ENCODE measurements around the gene CORO7.

The CORO7 gene

DNA sequence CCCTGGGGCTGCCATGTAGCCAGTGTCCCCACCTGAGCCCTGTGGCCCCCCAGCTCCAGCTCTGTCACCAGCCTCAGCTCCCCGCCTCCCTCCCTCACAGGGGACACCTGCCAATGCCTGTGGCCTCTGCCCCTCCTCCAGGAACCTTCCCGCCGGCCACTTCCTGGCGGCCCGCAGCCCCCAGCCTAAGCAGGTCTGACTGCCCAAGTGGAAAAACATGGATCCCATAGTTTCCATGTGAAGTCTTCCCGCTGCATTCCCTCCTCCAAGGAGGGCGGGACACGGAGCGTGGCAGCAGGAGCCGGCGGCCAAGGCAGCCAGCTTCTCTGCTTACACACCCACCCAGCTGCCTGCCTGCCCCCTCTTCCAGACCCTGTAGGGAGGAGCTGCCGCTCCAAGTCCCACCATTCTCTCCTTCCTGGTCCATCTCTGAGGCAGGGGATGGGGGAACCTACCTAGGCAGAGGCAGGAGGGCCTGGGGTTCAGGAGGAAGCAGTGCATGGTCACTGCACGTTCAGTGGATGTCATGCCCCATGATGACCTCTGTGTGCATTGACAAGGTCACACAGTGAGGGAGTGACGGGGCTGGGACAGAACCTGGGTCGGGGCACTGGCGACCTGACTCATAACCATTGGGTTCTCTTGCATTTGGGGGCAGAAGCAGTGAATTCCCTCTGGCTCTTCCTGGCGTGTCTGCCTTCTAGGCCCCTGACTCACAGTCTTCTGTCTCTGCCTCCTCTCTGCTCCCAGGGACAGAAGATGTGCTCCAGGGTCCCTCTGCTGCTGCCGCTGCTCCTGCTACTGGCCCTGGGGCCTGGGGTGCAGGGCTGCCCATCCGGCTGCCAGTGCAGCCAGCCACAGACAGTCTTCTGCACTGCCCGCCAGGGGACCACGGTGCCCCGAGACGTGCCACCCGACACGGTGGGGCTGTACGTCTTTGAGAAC lies 36.0 kb downstream of the CORO7 start:
- no peaks in the 10 kb centered on the region for H3K27me3 ChIP-seq (replicated peaks; ENCODE audit: control insufficient read depth, insufficient read depth, low read length)
- H3K36me3 ChIP-seq (ENCODE audit: control insufficient read depth, insufficient read depth, low read length, severe bottlenecking) = peaks cover 40% of the 10 kb centered on the region
- DNase-seq (ENCODE audit: low read depth) = no peak
- H3K4me3 ChIP-seq (ENCODE audit: low read length) = no peak overlapping the region
- H3K9ac ChIP-seq (ENCODE audit: low read length) = no peak overlapping the region
- peaks cover 46% of the 10 kb centered on the region for H3K4me1 ChIP-seq (ENCODE audit: control insufficient read depth, insufficient read depth, low read length)
- no peaks in the 10 kb centered on the region for H3K9me3 ChIP-seq (ENCODE audit: control insufficient read depth, low read length)

- DNase-seq (ENCODE audit: low read depth) = no peak
- peak overlapping the region; percentile 76 for H3K9ac ChIP-seq (ENCODE audit: low read length)
- no peak overlapping the region for H3K4me3 ChIP-seq (ENCODE audit: low read length)
- no peaks in the 10 kb centered on the region for H3K27me3 ChIP-seq (replicated peaks; ENCODE audit: control insufficient read depth, insufficient read depth, low read length)
- H3K9me3 ChIP-seq (ENCODE audit: control insufficient read depth, low read length) = no peaks in the 10 kb centered on the region
- H3K4me1 ChIP-seq (ENCODE audit: control insufficient read depth, insufficient read depth, low read length) = peaks cover 48% of the 10 kb centered on the region
- peaks cover 40% of the 10 kb centered on the region for H3K36me3 ChIP-seq (ENCODE audit: control insufficient read depth, insufficient read depth, low read length, severe bottlenecking)
These were observed 37.3 kb downstream of the CORO7 start for GRCh38 chr16:4378999-4379690.

DNA sequence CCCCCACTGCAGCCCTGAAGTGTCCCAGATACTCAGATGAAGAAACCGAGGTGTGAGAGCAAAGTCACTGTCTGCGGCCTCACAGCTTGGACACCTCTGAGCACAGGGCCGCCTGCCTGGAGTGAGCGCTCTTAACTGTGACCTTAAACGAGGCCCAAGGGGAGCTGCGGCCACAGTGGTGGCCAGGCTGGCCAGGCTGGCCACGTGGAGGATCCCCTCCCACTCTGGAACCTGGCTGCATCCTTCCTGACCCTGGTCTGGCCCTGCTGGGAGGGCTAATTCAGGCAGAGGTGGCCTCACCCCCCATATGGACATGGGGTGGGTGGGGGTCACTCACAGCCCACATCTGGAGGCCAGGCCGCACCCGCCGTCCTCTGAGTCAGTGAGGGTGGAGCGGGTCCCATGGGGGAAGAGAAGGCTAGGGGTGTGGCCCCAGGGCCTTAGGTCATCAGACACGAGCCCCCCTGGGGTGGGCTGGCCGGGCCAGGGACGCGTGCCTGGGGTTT lies 38.2 kb downstream of the CORO7 start:
- Histone ChIP-seq H3K9me3 (ENCODE audit: control insufficient read depth, low read length) (no peaks in the 10 kb centered on the region), H3K4me1 (ENCODE audit: control insufficient read depth, insufficient read depth, low read length) (peaks cover 47% of the 10 kb centered on the region), H3K27me3 (replicated peaks; ENCODE audit: control insufficient read depth, insufficient read depth, low read length) (no peaks in the 10 kb centered on the region), H3K36me3 (ENCODE audit: control insufficient read depth, insufficient read depth, low read length, severe bottlenecking) (peaks cover 33% of the 10 kb centered on the region), H3K4me3 (ENCODE audit: low read length) (peak overlapping the region; percentile 48), H3K9ac (ENCODE audit: low read length) (peak overlapping the region; percentile 76)
- DNase-seq (ENCODE audit: low read depth) = no peak

- H3K27me3 ChIP-seq (replicated peaks; ENCODE audit: control insufficient read depth, insufficient read depth, low read length) = no peaks in the 10 kb centered on the region
- H3K9ac ChIP-seq (ENCODE audit: low read length) = peak overlapping the region; percentile 76
- H3K9me3 ChIP-seq (ENCODE audit: control insufficient read depth, low read length) = no peaks in the 10 kb centered on the region
- peaks cover 28% of the 10 kb centered on the region for H3K36me3 ChIP-seq (ENCODE audit: control insufficient read depth, insufficient read depth, low read length, severe bottlenecking)
- peak; percentile 46 for DNase-seq (ENCODE audit: low read depth)
- H3K4me3 ChIP-seq (ENCODE audit: low read length) = peak overlapping the region; percentile 48
- H3K4me1 ChIP-seq (ENCODE audit: control insufficient read depth, insufficient read depth, low read length) = peaks cover 50% of the 10 kb centered on the region
These were observed 38.7 kb downstream of the CORO7 start for GRCh38 chr16:4377573-4378154.

GRCh38 chr16:4376893-4377572 lies 39.4 kb downstream of the CORO7 start:
- no peaks in the 10 kb centered on the region for H3K27me3 ChIP-seq (replicated peaks; ENCODE audit: control insufficient read depth, insufficient read depth, low read length)
- no peaks in the 10 kb centered on the region for H3K9me3 ChIP-seq (ENCODE audit: control insufficient read depth, low read length)
- peaks cover 51% of the 10 kb centered on the region for H3K4me1 ChIP-seq (ENCODE audit: control insufficient read depth, insufficient read depth, low read length)
- peak; percentile 64 for DNase-seq (ENCODE audit: low read depth)
- H3K4me3 ChIP-seq (ENCODE audit: low read length) = peak overlapping the region; percentile 72
- peaks cover 21% of the 10 kb centered on the region for H3K36me3 ChIP-seq (ENCODE audit: control insufficient read depth, insufficient read depth, low read length, severe bottlenecking)
- H3K9ac ChIP-seq (ENCODE audit: low read length) = peak overlapping the region; percentile 81

DNA sequence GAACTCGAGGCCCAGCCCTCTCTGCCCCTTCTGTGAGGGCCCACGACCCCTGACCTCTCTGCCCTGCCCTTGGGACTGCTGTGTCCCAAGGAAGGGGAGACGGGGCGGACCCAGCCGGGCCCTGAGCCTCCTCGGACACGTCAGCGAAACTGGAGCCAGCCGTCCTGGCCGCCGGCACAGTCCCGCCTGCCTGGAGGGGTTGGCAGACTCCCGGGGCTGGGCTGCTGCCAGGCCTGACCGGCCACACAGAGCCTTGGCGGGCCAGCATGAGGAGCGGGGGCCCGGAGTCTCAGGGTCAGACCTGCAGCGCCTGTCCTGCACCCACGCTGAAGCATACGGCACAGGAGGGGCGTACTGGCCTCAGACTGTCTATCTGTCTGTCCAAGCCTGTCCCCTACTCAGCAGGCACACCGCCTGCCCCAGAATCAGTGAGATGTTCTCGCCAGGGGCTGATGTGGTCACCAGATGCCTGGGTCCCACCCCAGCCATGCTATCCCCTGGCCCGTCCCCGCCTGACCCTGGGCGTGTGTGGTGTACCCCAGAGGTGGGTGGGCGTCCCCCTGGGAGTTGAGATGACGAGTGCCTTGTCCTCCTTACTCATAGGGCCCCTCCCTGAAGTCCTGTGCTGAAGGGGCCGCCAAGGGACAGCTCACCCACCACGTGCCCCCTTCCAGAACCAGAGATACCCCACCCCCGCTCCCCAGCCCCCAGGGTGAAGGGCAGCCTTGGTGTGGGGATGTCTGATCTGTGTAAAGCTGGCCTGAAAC lies 40.1 kb downstream of the CORO7 start:
- peak overlapping the region; percentile 72 for H3K4me3 ChIP-seq (ENCODE audit: low read length)
- H3K27me3 ChIP-seq (replicated peaks; ENCODE audit: control insufficient read depth, insufficient read depth, low read length) = no peaks in the 10 kb centered on the region
- H3K36me3 ChIP-seq (ENCODE audit: control insufficient read depth, insufficient read depth, low read length, severe bottlenecking) = peaks cover 15% of the 10 kb centered on the region
- DNase-seq (ENCODE audit: low read depth) = peak; percentile 93
- H3K9ac ChIP-seq (ENCODE audit: low read length) = peak overlapping the region; percentile 81
- no peaks in the 10 kb centered on the region for H3K9me3 ChIP-seq (ENCODE audit: control insufficient read depth, low read length)
- H3K4me1 ChIP-seq (ENCODE audit: control insufficient read depth, insufficient read depth, low read length) = peaks cover 54% of the 10 kb centered on the region

- Histone ChIP-seq H3K9ac (ENCODE audit: low read length) (peak overlapping the region; percentile 81), H3K9me3 (ENCODE audit: control insufficient read depth, low read length) (no peaks in the 10 kb centered on the region), H3K4me3 (ENCODE audit: low read length) (peak overlapping the region; percentile 68), H3K27me3 (replicated peaks; ENCODE audit: control insufficient read depth, insufficient read depth, low read length) (no peaks in the 10 kb centered on the region), H3K4me1 (ENCODE audit: control insufficient read depth, insufficient read depth, low read length) (peaks cover 60% of the 10 kb centered on the region), H3K36me3 (ENCODE audit: control insufficient read depth, insufficient read depth, low read length, severe bottlenecking) (peaks cover 9% of the 10 kb centered on the region)
- DNase-seq (ENCODE audit: low read depth) = no peak
These were observed 40.7 kb downstream of the CORO7 start for GRCh38 chr16:4375717-4376116.

GRCh38 chr16:4373909-4374742 lies 42.3 kb downstream of the CORO7 start:
- H3K9ac ChIP-seq (ENCODE audit: low read length) = peak overlapping the region; percentile 99
- peak overlapping the region; percentile 98 for H3K4me3 ChIP-seq (ENCODE audit: low read length)
- H3K27me3 ChIP-seq (replicated peaks; ENCODE audit: control insufficient read depth, insufficient read depth, low read length) = no peaks in the 10 kb centered on the region
- H3K4me1 ChIP-seq (ENCODE audit: control insufficient read depth, insufficient read depth, low read length) = peaks cover 72% of the 10 kb centered on the region
- DNase-seq (ENCODE audit: low read depth) = peak; percentile 95
- H3K9me3 ChIP-seq (ENCODE audit: control insufficient read depth, low read length) = no peaks in the 10 kb centered on the region
- no peaks in the 10 kb centered on the region for H3K36me3 ChIP-seq (ENCODE audit: control insufficient read depth, insufficient read depth, low read length, severe bottlenecking)

GRCh38 chr16:4373356-4373908 lies 43.0 kb downstream of the CORO7 start:
- Histone ChIP-seq H3K4me3 (ENCODE audit: low read length) (peak overlapping the region; percentile 98), H3K9me3 (ENCODE audit: control insufficient read depth, low read length) (no peaks in the 10 kb centered on the region), H3K9ac (ENCODE audit: low read length) (peak overlapping the region; percentile 99), H3K27me3 (replicated peaks; ENCODE audit: control insufficient read depth, insufficient read depth, low read length) (no peaks in the 10 kb centered on the region), H3K36me3 (ENCODE audit: control insufficient read depth, insufficient read depth, low read length, severe bottlenecking) (no peaks in the 10 kb centered on the region), H3K4me1 (ENCODE audit: control insufficient read depth, insufficient read depth, low read length) (peaks cover 73% of the 10 kb centered on the region)
- peak; percentile 57 for DNase-seq (ENCODE audit: low read depth)

Data from adipocyte (in vitro differentiated cells).